ENCODE data around the gene MPP1.

DNA sequence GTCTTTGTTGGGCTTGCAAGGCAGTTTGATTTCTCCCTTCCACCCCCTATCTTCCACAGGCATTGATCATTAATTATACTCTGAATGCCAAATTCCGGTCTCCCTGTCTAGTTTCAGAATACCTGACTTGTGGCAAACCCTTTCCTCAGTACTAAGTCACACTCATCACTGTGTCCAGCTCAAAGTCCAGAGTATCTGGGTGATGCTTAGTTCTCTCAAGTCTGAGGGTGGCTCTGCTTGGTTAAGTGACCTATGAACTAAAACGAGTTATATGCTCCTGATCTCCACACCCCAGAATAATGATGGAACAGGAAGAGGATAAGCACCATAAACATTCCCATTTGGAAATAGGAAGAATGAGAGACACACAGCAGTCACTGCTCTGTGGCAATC is 22.7 kb upstream of the MPP1 start:
- TF ChIP-seq ELF1 (IDR thresholded peaks at IDR 0.05) (no peak), NFIC (IDR thresholded peaks at IDR 0.05; ENCODE audit: borderline replicate concordance) (no peak), TCF12 (IDR thresholded peaks at IDR 0.05) (no peak), EP300 (IDR thresholded peaks at IDR 0.05; ENCODE audit: borderline replicate concordance in 1 of 2, low read depth in 1 of 2, low read length in 1 of 2) (no peak), POLR2AphosphoS5 (IDR thresholded peaks at IDR 0.05; ENCODE audit: low read depth, low read length) (no peak), TEAD4 (IDR thresholded peaks at IDR 0.05; ENCODE audit: borderline replicate concordance, insufficient read depth) (no peak), SMC3 (IDR thresholded peaks at IDR 0.05; ENCODE audit: low read depth, low read length) (no peak), RCOR1 (IDR thresholded peaks at IDR 0.05; ENCODE audit: low read length) (no peak), FOXM1 (IDR thresholded peaks at IDR 0.05; ENCODE audit: low read depth) (no peak), JUND (IDR thresholded peaks at IDR 0.05) (no peak)
- TF ChIP-seq, protein P1, sequence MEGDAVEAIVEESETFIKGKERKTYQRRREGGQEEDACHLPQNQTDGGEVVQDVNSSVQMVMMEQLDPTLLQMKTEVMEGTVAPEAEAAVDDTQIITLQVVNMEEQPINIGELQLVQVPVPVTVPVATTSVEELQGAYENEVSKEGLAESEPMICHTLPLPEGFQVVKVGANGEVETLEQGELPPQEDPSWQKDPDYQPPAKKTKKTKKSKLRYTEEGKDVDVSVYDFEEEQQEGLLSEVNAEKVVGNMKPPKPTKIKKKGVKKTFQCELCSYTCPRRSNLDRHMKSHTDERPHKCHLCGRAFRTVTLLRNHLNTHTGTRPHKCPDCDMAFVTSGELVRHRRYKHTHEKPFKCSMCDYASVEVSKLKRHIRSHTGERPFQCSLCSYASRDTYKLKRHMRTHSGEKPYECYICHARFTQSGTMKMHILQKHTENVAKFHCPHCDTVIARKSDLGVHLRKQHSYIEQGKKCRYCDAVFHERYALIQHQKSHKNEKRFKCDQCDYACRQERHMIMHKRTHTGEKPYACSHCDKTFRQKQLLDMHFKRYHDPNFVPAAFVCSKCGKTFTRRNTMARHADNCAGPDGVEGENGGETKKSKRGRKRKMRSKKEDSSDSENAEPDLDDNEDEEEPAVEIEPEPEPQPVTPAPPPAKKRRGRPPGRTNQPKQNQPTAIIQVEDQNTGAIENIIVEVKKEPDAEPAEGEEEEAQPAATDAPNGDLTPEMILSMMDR (IDR thresholded peaks at IDR 0.05) = no peak
- TF ChIP-seq, protein P2, sequence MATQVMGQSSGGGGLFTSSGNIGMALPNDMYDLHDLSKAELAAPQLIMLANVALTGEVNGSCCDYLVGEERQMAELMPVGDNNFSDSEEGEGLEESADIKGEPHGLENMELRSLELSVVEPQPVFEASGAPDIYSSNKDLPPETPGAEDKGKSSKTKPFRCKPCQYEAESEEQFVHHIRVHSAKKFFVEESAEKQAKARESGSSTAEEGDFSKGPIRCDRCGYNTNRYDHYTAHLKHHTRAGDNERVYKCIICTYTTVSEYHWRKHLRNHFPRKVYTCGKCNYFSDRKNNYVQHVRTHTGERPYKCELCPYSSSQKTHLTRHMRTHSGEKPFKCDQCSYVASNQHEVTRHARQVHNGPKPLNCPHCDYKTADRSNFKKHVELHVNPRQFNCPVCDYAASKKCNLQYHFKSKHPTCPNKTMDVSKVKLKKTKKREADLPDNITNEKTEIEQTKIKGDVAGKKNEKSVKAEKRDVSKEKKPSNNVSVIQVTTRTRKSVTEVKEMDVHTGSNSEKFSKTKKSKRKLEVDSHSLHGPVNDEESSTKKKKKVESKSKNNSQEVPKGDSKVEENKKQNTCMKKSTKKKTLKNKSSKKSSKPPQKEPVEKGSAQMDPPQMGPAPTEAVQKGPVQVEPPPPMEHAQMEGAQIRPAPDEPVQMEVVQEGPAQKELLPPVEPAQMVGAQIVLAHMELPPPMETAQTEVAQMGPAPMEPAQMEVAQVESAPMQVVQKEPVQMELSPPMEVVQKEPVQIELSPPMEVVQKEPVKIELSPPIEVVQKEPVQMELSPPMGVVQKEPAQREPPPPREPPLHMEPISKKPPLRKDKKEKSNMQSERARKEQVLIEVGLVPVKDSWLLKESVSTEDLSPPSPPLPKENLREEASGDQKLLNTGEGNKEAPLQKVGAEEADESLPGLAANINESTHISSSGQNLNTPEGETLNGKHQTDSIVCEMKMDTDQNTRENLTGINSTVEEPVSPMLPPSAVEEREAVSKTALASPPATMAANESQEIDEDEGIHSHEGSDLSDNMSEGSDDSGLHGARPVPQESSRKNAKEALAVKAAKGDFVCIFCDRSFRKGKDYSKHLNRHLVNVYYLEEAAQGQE (IDR thresholded peaks at IDR 0.05; ENCODE audit: low read depth, low read length) = no peak
- TF ChIP-seq, protein P3, sequence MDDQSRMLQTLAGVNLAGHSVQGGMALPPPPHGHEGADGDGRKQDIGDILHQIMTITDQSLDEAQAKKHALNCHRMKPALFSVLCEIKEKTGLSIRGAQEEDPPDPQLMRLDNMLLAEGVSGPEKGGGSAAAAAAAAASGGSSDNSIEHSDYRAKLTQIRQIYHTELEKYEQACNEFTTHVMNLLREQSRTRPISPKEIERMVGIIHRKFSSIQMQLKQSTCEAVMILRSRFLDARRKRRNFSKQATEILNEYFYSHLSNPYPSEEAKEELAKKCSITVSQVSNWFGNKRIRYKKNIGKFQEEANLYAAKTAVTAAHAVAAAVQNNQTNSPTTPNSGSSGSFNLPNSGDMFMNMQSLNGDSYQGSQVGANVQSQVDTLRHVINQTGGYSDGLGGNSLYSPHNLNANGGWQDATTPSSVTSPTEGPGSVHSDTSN (IDR thresholded peaks at IDR 0.05) = no peak
- TF ChIP-seq, protein P4, sequence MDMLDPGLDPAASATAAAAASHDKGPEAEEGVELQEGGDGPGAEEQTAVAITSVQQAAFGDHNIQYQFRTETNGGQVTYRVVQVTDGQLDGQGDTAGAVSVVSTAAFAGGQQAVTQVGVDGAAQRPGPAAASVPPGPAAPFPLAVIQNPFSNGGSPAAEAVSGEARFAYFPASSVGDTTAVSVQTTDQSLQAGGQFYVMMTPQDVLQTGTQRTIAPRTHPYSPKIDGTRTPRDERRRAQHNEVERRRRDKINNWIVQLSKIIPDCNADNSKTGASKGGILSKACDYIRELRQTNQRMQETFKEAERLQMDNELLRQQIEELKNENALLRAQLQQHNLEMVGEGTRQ (IDR thresholded peaks at IDR 0.05; ENCODE audit: borderline replicate concordance, low read depth, low read length) = no peak

Measured in SK-N-SH (cell line).